IPS-18c (cell line): ENCODE measurements around the gene CDH19.

Source experiments
- H3K4me3 ChIP-seq: 2 replicates; pipeline ENCODE4 v1.7.0; 2013; ENCODE audit warnings: low read depth, mild to moderate bottlenecking, low read length, moderate library complexity; ENCODE audit not compliant: insufficient read depth
- H3K9me3 ChIP-seq: one replicate; pipeline ENCODE4 v1.6.1; 2013; ENCODE audit warnings: mild to moderate bottlenecking, low read length, moderate library complexity; ENCODE audit not compliant: control insufficient read depth, insufficient read depth

Gene CDH19

GRCh38 chr18:66603941-66604627 is at the start of gene CDH19:
TSS of gene CDH19 (minus strand) at chr18:66604090. CDS start at chr18:66572204, 31,886 bp downstream.
- no peak within 1 kb of the TSS for H3K4me3 ChIP-seq
- H3K9me3 ChIP-seq, result no peaks in the 10 kb centered on the region

- H3K9me3 ChIP-seq, result no peaks in the 10 kb centered on the region
- H3K4me3 ChIP-seq, result no peak overlapping the region
Observed at GRCh38 chr18:66647671-66648070, 43.8 kb upstream of the CDH19 start.

GRCh38 chr18:66646609-66647008 is 42.7 kb upstream of the CDH19 start:
- Histone ChIP-seq H3K9me3 (no peaks in the 10 kb centered on the region), H3K4me3 (no peak overlapping the region)

GRCh38 chr18:66645983-66646382 is 42.1 kb upstream of the CDH19 start:
- no peaks in the 10 kb centered on the region for H3K9me3 ChIP-seq
- H3K4me3 ChIP-seq, result no peak overlapping the region

- Histone ChIP-seq H3K9me3 (no peaks in the 10 kb centered on the region), H3K4me3 (no peak overlapping the region)
Observed at GRCh38 chr18:66641056-66641455, 37.2 kb upstream of the CDH19 start.

GRCh38 chr18:66640431-66640830 is 36.5 kb upstream of the CDH19 start:
- Histone ChIP-seq H3K4me3 (no peak overlapping the region), H3K9me3 (no peaks in the 10 kb centered on the region)

- H3K9me3 ChIP-seq, result no peaks in the 10 kb centered on the region
- no peak overlapping the region for H3K4me3 ChIP-seq
Observed at GRCh38 chr18:66638856-66639629, 35.2 kb upstream of the CDH19 start.

- Histone ChIP-seq H3K9me3 (no peaks in the 10 kb centered on the region), H3K4me3 (no peak overlapping the region)
Observed at GRCh38 chr18:66635342-66635741, 31.5 kb upstream of the CDH19 start.

- no peak overlapping the region for H3K4me3 ChIP-seq
- H3K9me3 ChIP-seq, result no peaks in the 10 kb centered on the region
Observed at GRCh38 chr18:66632756-66633155, 28.9 kb upstream of the CDH19 start.

GRCh38 chr18:66630831-66631230 is 26.9 kb upstream of the CDH19 start:
- Histone ChIP-seq H3K4me3 (no peak overlapping the region), H3K9me3 (no peaks in the 10 kb centered on the region)

GRCh38 chr18:66623821-66624220 is 19.9 kb upstream of the CDH19 start:
- no peak overlapping the region for H3K4me3 ChIP-seq
- no peaks in the 10 kb centered on the region for H3K9me3 ChIP-seq

- H3K9me3 ChIP-seq, result no peaks in the 10 kb centered on the region
- H3K4me3 ChIP-seq, result no peak overlapping the region
Observed at GRCh38 chr18:66621816-66622576, 18.1 kb upstream of the CDH19 start.

GRCh38 chr18:66616523-66616983 is 12.7 kb upstream of the CDH19 start:
- Histone ChIP-seq H3K9me3 (no peaks in the 10 kb centered on the region), H3K4me3 (no peak overlapping the region)

- Histone ChIP-seq H3K9me3 (no peaks in the 10 kb centered on the region), H3K4me3 (no peak overlapping the region)
Observed at GRCh38 chr18:66615176-66615575, 11.3 kb upstream of the CDH19 start.

GRCh38 chr18:66607632-66608031 is 3.7 kb upstream of the CDH19 start:
- Histone ChIP-seq H3K4me3 (no peak overlapping the region), H3K9me3 (no peaks in the 10 kb centered on the region)

GRCh38 chr18:66601649-66602048 is 2.2 kb downstream of the CDH19 start:
- Histone ChIP-seq H3K9me3 (no peaks in the 10 kb centered on the region), H3K4me3 (no peak overlapping the region)

- Histone ChIP-seq H3K4me3 (no peak overlapping the region), H3K9me3 (no peaks in the 10 kb centered on the region)
Observed at GRCh38 chr18:66599190-66599589, 4.7 kb downstream of the CDH19 start.

GRCh38 chr18:66587430-66587829 is 16.5 kb downstream of the CDH19 start:
- Histone ChIP-seq H3K4me3 (no peak overlapping the region), H3K9me3 (no peaks in the 10 kb centered on the region)
